Fibroblast of skin of abdomen (primary cell): ENCODE measurements around the gene RPL4. TPM values are rescaled to one million over a fixed set of nuclear protein-coding genes. Genes with fewer than 3 reads are reported as not detected.
"Not testable (repeated sequence)": the region's sequence is repeated elsewhere in the genome, so short reads cannot be mapped to it uniquely, and the experiment has no call there.

Experiments used
- DNase-seq: peaks from one replicate; pipeline ENCODE4 v3.0.0-alpha.2; 2013
- polyA plus RNA-seq, 2 experiments: library from polyadenylated mRNA; unstranded; fragments of 120-200 nt; gene quantifications; one replicate each; pipeline ENCODE4 v1.2.1, GENCODE V29; 2013; ENCODE audit not compliant: insufficient read length in 2 of 2

RPL4 gene
- polyA plus RNA-seq (2013, experiment 1 of 2; ENCODE audit: insufficient read length): 4,504 TPM
- 4,285 TPM for polyA plus RNA-seq (2013, experiment 2 of 2; ENCODE audit: insufficient read length)

DNA sequence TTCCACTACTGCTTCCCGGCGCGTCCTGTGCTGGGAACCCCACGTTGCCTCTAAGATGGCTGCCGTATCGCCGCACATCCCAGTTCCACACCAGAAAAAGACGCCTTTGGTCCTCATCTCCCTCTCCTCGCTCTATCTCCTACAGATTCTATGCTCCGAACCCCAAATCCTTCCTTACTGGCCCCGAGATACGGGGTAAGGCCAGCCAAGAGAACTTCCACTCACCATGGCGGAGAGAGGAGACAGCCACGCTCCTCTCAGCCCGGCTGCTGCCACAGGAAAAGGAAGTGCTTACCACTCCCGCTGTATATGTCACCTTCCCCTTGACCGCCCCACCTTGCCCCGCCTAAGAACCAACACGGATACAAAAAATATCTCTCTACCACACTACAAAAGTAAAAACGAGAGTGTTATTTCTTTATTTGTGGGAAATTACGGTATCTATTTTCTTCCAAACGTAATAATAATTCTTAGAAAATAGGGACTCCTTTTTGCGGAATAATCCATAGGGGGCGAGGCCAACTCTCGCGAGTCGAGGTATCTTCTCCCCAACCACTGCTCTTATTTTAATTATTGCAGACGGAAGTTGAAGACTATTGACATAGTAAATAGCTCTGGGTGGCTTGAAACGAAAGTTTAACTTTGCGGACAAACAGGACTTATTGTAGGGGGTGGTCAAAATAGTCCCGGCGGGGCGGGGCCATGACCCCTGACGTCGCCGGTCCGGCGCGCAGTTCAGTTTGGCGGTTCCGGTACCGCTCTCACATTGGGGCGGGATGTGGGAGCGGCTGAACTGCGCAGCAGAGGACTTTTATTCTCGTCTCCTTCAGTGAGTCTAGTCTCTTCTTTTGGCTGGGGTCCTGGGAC, at the start of gene RPL4, which contains the start of gene ZWILCH:
Gene RPL4, minus strand, starts transcription at position 293 of the 867 bp plus-strand sequence. Its CDS starts 65 bp downstream, at position 228.
Gene ZWILCH, plus strand, starts transcription at position 764 of the 867 bp plus-strand sequence. Its CDS starts 13 bp downstream, at position 777.
- DNase-seq: peak; percentile 88

DNA sequence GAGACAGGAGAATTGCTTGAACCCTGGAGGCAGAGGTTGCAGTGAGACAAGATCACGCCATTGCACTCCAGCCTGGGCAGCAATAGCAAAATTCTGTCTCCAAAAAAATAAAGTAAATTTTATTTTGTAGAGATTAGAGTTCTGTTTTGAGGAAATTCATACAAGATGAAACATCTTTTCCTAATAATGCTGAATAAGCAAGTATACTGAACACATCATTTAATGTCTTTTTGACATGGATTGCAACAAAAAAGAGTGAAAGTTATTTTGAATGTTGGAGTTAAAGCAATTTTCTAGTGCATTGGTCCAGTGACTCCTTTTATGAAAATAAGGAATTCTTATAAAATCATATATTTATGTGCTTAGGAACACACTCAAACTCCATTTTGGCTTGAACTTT, 40.6 kb upstream of the RPL4 start:
- no peak for DNase-seq

DNA sequence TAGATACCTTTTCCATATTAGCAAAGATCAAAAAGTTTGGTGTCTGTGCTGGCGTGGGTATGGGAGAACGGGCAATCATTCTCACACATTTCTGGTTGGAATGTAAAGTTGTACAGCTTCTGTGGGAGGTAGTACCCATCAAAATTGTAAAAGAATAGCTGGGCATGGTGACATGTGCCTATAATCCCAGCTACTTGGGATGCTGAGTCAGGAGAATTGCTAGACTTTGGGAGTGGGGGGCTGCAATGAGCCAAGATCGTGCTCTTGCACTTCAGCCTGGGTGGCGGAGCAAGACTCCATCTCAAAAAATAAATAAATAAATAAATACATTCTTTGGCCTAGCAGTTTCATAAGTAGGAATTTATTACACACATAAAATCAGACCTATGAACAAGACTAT, 38.2 kb upstream of the RPL4 start:
- DNase-seq: no peak

DNA sequence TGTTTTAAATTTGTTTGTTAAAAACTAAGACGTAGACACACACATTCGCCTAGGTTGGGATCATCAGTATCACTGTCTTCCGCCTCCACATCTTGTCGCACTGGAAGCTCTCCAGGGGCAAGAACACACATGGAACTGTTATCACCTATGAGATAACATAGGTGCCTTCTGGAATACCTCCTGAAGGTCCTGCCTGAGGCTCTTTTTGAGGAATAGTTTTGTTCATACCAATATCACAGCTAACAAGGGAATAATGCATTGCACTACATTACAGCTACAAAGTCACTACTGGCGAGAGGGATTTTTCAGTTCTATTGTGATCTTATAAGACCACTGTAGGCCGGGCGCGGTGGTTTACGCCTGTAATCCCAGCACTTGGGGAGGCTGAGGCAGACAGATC, 30.4 kb upstream of the RPL4 start:
- no peak for DNase-seq

DNA sequence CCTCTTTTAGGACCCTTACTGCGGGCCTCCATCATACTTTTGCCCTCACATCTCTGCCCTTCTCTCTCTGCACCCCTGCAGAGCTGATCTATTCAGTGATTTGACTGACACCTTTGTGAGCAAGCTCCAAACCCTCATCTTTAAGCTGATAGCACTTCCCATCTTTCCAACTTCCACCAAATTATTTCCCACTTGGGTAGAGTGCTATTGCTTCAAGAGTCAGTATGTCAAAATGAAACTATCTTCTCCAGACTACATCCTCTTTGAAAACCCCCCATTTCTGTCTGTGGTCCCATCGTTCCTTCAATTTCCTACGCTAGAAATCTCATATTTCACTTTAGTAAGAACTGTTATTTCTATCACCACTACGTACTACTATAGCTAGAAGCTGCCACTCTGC, 20.2 kb upstream of the RPL4 start:
- no peak for DNase-seq

DNA sequence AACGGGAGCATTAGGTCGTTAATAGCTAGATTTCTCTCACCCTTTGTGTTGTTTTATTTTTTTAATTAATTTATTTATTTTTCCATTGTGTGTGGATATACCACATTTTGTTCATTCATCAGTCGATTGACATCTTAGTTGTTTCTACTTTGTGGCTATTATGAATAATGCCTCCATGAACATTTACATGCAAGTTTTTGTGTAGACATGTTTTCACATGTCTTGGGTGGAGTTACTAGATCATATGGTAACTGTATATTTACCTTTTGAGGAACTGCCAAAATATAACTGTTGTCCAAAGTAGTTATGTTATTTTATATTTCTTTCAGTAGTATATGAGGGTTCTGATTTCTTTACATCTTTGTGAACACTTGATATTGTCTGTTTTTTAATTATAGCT, 19.3 kb upstream of the RPL4 start:
- no peak for DNase-seq

DNA sequence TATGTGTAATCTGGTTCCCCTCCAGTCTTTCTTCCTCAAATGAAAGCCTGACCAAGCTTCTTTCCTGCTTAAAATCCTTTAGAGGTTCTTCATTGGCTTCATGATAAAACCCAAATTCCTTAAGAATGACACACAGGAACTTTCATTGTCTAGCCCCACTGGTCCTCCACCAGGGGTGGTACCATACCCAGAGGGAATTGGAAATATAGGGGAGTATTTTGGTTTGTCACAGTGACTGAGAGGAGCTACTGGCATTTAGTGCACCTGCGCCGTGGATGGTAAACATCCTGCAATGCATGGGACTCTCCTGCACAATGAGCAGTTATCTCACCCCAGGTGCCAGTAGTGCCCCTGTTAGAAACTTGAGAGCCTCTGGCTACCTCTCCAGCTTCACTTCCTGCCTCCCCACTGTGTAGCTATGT, 11.3 kb upstream of the RPL4 start:
- DNase-seq: no peak

DNA sequence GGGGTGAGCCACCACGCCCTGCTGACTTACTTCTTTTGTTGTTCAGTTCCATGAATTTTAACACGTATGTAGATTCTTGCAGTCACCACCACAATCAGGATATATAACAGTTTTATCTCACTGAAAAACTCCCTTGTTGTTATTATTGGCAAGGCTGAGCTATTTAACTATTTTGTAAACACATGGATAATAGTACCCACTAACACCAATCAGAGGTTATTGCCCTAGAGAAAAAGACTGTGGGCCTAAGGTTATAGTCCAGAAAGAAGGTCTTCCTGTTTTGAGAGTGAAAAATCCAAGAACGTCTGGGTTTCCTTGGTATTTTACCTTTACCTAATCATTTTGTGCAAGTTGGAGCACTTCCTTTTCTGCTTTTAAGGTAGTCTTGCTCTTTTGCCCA, 9.9 kb upstream of the RPL4 start:
- no peak for DNase-seq

DNA sequence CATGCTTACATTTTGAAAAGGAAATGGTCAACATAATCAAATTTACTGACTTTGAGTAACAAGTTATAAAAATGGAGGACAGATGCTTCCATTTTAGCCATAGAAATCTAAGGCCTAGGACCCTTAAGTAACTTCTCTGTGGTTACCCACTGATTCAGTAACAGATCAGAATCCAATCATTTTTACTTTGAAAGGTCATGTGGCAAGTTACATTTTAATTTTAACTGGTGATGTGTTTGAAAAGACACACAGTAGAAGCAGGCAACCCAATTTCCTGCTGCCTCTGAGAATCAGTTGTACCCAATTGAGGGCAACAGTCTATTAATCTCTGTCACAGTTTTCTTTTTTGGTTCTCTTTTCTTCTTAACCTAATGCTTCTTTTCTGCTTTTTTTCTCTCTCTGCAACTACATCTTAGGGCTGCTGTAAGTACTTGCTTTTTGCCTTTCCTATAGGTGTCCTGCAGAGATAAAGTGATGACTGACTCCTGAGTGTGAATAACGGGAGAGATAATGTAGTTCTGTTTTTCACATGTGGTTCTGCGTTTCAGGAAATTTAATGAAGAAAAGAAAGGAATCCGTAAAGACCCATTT, 3.7 kb upstream of the RPL4 start:
- no peak for DNase-seq

DNA sequence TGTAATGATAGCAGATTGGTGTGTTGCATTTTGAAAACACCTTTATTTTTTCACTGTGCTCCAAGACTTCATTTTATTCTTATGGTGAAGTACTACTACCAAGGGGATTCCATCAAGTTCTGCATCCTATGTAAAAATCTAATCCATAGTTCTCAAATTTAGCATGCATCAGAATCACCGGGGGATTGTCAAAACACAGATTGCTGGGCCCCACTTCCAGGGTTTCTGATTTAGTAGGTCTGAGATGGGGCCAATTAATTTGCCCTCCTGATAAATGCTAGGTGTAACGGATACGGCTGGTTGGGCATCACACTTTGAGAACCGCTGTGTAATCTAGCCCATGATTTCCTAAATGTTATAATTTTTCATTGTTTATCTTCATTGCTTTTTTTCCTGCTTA, 1.2 kb upstream of the RPL4 start:
- DNase-seq: no peak

DNA sequence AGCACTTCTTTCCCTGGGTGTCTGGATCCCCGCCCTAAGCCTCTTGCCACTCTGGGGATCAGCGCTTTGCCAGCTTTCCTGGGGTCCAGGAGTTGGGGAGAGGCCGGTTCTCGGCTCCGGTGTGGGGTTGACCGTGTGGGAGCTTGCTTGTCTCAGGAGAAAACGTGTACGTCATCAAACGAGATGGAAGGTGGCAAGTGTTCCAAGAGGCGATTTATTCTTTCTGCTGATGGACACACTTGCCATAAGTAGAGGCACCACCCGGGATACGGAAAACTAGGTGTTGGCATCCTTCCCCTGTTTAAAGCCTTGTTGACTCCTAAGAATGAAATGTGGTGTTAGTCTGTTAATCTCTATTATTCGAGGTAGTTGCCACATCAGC, 766 bp upstream of the RPL4 start:
- no peak for DNase-seq

DNA sequence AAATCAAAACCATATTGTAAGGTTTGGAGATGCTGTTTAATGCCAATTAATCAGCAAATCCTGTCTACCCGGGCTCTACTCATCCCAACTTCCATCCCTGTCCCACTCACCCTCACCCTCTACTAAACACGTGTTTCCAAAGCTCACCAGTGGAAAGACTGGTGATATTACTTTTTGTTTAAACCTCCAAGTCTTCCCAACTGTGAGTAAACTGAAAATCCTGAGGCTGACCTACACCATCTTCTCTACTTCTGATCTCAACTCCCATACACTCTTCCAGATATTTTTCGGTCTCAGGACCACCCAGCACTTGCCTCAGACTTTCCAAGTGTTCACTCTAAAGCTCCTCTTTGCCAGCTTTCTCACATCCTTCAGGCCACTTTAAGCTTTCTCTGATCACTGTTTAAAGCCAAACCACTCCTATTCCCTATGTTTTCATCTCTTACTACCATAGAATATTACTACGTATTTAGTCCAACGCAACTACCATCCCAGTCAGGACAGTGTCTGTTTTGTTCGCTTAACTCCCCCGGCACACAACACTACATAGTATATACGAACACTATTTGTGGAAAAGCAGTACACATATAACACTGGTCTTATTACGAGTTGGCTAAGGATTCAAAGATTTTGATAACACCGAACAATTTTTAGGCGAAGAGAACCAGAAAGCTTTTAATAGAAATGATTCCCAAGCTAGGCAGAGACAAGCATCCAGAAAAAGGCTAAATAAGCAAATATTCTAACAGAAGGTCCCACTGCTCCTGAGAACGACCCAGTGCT, 684 bp downstream of the RPL4 start:
- DNase-seq: no peak

DNA sequence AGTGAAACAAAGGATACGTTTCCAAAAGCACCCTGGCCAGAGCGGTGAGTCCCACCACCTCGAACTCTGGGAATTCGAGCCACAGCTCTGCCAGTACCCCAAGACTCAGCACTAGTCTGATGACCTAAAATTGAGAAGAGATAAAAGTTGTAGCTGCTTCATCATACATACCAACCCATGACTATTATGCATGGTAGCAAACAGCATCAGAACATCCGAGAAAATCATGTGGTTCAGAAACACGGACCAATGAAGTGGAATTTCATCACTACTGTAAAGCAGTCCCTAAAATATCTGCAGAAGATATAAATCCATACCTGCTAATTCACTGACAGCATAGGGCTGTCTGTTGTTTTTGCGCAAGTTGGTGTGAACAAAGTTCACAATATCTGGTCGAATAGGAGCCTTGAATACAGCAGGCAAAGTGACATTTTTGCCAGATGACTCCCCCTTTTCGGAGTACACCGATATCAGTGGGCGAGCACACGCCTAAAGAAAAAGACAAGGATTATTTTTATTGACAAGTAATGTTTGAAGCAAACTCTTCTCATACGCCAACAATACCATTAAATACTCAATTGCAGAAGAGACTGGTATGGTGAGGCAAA, 1.5 kb downstream of the RPL4 start:
- DNase-seq: not testable (repeated sequence)

DNA sequence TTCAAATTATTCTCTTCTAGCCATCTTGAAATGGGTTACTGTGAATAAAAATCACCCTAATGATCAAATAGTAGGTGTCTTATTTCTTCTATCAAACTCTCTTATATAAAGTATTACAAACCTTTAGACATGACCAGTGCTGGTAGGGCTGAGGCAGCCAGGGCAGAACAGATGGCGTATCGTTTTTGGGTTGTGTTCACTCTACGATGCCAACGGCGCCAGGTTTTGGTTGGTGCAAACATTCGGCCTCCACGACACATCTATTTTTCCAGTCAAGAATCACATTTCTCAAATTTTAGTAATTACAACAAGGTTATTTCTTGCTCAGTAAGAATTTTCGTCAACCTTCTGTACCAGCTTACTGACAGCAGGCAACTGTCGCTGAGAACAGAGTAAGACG, 2.2 kb downstream of the RPL4 start:
- no peak for DNase-seq

DNA sequence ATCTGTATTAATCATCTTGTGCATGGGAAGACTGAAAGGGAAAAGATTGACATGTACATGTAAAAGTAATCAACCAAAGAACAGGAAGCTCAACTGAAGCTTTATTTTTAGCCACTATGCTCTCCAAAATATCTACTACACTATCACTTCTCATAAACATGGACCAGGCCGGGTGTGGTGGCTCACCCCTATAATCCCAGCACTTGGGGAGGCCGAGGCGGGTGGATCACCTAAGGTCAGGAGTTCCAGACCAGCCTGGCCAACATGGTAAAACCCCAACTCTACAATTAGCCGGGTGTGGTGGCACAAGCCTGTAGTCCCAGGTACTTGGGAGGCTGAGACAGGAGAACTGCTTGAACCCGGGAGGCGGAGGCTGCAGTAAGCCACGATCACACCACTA, 4.3 kb downstream of the RPL4 start:
- not testable (repeated sequence) for DNase-seq

DNA sequence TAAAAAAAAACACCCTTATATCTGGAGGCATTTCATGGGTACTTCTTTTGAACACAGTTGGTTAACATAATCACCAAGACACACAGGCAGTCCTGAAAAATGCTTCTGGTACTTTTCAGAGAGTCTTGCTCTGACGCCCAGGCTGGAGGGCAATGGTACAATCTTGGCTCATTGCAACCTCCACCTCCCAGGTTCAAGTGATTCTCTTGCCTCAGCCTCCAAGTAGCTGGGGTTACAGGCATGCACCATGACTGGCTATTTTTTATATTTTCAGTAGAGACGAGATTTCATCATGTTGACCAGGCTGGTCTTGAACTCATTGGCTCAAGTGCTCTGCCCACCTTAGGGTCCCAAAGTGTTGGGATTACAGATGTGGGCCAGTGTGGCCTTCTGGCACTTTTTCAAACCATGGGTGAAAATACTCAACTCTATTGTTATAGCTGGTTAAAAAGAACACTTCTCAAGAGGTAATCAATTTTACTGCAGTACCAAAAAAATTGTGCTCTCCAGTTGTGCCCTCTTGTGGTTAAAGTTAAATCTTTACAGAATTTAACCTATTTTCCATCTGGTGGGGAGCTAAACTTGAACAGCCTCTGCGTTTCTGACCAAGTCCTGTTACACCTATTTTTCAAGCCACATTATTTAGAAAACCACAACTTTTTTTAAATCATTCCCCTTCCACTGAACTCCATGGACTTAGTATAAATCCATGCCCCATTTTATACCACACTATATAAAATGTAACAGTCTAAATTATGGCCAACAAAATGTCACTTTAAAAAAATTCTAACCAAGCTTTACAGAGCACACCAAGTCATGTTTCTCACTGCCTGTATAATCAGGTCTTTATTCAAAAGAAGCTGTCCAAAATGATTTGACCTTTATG, 5.9 kb downstream of the RPL4 start:
- peak; percentile 51 for DNase-seq

DNA sequence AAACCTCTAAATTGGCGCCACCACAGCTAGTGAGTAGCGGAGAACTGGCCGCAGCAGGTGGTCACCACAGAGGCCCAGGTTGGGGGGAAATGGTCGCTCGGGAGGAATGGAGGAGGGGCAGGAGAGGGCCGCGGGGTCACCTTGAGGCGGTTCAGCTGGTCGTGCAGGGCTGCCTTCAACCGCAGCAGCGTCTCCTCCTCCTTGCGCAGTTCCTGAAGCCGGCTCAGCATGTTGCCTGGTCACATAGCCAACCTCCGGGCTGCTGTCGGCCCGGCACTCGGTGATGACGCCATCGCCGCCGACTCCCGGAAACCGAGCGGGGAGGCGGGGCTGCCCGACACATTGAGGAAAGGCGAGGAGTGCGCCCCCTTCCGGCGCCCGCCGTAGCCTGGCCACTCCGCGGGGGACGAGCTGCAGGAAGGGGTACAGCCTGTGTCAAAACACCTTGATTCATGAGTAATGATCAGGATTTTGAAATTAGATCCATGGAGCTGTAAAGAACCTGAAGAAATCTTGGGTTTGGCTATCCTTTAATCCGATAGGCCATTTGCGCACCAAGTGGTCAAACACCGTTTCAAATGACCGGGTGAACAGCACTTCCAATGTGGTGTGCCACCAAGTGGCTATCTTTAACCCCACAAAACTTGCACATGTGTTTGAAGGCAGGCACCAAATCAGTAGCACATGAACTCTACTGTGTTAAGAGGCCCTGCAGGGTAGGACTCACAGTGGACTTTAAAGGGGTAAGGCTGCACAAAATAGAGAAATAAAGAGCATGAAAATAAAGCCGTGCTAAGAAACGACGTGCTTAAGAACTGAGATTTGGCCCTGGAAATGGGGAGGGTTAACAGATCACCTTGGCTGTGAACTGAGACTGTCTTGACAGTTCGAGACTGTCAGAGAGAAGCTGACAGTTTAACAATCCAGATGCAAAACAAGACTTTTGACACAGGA, 6.9 kb downstream of the RPL4 start, which contains the start of gene SNAPC5:
Gene SNAPC5, minus strand, starts transcription at position 261 of the 954 bp plus-strand sequence. Its CDS starts 31 bp downstream, at position 230.
- DNase-seq: peak; percentile 93

DNA sequence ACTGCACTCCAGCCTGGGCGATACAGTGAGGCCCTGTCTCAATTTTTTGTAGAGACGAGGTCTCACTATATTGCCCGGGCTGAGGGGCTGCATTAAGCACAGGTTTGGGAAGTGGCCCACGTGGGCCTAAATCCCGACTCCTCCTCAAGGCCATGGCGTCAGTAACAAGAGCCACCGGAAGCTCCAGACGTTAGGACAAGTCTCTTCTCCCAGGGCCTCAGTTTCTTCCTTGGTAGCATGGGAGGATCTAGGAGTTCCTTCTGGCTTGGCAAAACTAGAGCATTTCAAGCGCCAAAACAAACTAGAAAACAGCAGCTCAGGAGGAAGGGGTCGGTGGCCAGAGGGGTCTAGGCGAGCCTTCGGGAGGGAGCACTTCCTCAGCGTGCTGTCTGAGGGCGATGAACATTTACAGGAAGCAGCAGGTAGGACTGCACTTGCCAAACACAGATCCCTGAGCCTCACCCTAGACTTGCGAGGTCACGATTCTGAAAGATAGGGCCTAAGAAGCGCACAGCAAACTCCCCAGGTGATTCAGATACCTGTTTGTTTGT, 7.6 kb downstream of the RPL4 start:
- DNase-seq: no peak

DNA sequence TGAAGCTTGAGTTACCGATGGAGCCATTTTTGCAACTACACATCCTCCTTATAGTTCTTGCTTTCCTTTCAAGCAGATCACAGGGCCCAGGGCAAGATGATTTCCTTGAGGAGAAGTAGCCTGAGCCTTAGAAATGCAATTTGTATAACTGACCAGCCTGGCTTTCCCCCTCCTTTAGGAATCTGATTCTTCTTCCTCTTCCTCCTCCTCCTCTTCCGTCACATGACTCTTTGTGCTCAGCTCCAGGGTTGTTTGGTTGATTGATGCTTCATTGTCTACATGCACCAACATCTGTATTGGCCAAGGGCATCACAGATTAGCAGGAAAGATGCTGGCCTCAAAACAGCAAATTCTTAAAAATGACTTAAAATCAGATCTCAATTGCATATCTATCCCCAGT, 10.4 kb downstream of the RPL4 start:
- no peak for DNase-seq

DNA sequence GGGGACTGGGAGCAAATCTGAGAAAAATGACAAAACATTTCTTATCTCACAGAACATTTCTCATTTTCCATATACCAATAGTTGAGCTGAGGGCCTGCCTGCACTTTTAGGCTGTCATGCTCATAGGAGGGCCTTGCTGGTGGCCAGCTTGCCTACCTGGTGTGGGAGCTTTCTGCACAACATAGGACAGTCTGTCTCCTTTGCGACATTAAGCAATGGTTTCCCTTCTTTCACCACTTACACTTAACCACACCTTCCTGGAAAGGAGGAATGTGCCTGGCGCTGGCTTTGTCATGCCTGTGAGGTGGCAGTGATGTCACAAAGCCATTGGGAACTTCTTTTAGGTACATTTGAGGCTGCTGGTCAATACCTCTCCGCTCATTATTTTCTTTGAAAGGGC, 12.8 kb downstream of the RPL4 start:
- DNase-seq: no peak
